GM21423 (cell line): ENCODE results near the gene NPTXR.
"Not testable (repeated sequence)": the region's sequence is repeated elsewhere in the genome, so short reads cannot be mapped to it uniquely, and the experiment has no call there.

ENCODE experiments used
- ATAC-seq: cut with Tn5 transposase; IDR thresholded peaks from one replicate; pipeline ENCODE4 v1.9.1; 2021; ENCODE audit warnings: mild to moderate bottlenecking, moderate library complexity; ENCODE audit not compliant: unreplicated experiment

The NPTXR gene

DNA sequence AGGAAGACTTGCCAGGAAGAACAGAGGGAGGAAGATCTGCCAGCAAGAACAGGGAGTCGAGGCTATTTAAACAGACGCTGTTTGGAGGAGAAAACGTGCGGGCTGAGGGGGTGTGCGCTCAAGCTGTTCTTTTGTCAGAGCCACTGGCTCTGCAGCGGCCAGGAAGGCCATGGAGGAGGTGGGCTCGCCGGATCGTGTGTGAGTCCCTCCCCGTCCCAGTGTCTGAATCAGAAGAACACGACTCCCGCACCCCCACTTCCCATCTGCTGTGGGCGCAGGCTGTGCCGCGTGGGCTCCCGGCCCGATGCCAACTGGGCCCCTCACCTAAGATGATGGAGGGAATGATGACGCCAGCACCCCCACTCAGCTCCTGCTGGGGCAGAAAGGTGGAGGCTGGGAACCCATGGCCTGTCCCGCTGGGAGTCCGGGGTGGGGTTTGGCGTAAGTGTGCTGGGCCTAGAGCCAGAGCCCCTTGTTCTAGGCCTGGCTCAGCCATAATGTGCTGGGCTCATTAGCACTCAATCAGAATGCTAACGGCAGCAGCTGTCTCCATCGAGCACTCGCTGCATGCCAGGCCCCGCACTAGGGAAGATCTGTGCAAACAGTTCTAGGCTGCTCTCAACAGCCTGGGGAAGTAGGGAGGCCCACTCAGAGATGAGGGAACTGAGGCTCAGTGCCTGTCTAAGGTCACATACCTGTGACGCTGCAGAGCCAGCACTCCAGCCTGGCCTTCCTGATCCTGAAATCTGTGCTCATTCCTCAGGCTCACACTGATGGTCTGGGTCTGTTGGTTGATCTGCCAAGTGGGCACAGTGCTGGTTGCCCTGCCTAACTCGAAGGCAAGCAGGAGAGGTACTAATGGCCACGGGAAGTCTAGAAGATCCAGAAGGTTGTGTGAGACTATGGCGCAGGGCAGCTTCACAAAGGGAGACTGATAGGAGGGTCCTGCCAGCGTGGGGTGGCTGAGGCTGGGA lies 11.5 kb downstream of the NPTXR start:
- ATAC-seq: no peak

DNA sequence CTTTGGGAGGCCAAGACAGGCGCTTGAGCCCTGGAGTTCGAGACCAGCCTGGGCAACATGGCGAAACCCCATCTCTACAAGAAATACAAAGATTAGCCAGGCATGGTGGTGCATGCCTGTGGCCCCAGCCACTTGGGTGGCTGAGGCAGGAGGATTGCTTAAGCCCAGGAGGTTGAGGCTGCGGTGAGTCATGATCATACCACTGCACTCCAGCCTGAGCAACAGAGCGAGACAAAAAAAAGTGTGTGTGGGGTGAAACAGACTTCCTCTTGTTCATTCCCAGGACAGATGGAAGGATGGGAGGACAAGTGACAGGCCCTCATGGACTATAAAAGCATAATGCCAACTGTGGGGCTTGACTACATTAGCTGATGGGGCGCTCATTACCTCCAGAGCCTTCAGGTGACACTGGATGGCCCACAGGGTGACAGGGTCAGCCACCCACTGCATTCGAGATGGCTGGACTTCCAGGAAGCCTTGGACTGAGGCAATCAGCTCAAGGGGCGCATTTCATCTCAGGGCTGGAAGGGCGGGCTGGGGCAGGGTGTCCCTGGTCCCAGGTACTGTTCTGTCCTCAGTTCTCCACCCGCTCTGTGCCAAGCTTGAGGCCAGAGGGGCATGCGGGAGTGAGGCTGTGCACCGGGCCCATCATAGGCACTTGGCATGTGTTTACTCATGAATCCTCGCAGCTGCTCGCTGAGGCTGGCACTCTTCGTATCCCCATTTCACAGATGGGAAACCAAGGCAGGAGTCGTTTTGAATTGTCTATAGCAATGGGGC lies 12.5 kb downstream of the NPTXR start:
- no peak for ATAC-seq

DNA sequence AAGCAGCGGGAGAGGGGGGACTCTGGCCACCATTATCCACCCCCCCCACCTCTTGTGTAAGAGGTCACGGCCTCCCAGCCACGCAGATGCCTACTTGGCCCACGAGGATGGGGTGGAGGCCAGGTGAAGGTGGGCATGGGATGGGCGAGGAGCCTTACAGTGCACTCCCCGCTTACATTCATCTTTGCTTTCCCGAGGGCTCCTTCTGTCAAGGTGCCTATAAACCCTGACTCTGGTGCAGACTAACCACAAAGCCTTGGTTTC lies 13.1 kb downstream of the NPTXR start:
- no peak for ATAC-seq

DNA sequence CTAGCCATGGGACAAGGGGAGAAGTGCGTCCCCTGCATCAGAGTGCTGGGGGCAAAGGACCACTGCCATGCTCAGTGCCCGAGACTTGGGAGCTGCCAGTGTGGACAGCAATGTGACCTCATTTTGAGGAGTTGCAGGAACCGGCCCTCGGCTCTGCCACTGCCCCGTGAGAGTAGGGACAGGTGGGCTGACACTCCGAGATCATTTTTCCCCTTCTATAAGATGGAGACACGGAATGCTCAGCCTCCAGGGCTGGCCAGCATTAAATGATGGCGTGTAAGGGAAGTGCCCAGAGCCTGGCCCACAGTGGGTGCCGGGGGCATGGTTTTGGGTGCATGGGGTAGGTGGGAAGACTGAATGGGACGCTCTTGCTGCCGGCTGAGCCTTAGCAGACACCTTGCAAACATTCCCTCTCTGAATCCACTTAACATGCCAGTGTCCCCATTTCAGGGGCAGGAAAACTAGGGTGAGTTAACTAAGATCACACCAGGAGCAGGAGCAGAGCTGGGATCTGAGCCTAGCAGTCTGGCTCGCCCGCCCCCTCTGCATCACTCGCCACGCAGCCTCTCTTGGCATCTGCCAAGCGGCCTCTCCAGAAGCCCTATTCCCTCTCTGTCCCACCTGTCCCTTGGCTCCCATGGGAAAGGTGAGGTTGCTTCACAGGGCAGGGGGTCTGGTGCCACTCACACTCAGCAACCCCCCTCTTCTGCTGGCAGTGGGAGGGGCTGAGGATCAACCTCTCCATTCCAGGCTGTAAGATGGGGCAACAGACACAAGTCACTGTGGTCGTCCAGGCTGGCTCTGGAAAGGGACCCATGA lies 13.6 kb downstream of the NPTXR start:
- no peak for ATAC-seq

- no peak for ATAC-seq
Observed at GRCh38 chr22:38829485-38829884, 14.3 kb downstream of the NPTXR start.

DNA sequence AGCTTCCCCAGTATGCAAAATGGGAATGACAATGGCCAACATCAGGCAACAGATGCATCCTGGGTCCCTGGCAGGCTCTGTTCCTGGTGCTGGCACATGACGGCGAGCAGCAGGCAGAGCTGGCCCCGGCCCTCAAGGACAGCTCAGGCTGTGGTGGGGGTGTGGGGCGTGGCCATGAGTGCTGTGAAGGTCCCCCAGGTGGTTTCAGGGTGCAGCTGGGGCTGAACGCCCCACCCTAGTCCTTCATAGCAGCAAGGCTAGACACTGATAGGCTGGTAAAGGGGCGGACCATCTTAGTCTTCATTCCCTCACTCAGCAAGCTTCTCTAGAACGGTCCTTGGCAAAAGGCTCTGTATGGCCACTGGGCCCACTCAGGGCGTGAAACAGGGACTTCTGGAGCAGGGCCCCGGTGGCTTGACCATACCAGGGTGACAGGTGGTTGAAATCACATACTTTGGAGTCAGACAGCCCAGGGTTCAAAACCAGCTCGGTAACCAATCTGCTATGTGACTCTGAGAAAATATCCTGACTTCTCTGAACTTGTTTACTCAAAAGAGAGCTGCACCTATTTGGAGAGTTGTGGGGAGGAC lies 15.1 kb downstream of the NPTXR start:
- ATAC-seq: no peak

GRCh38 chr22:38828191-38828590 lies 15.6 kb downstream of the NPTXR start:
- no peak for ATAC-seq

- no peak for ATAC-seq
Observed at GRCh38 chr22:38827510-38827909, 16.3 kb downstream of the NPTXR start.

DNA sequence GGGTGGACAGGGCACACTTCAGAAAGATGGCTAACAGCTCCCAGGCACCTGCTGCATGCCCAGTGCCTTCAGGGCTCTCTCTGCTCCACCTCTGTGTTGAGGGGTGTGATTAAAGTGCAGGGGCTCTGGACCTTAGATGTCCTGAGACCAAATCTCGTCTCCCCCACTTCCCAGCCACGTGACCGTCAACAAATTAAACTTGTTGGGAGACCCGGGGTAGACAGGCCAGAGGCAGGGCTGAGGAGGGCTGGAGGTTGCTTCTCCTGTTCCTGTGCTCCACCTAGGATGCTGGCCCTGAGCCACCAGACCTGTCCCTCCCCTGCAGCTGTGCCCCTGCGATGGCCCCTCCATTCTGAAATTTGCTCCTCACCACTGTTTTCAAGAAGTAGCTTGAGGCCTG lies 17.0 kb downstream of the NPTXR start:
- ATAC-seq: no peak

- no peak for ATAC-seq
Observed at GRCh38 chr22:38826386-38826785, 17.4 kb downstream of the NPTXR start.

DNA sequence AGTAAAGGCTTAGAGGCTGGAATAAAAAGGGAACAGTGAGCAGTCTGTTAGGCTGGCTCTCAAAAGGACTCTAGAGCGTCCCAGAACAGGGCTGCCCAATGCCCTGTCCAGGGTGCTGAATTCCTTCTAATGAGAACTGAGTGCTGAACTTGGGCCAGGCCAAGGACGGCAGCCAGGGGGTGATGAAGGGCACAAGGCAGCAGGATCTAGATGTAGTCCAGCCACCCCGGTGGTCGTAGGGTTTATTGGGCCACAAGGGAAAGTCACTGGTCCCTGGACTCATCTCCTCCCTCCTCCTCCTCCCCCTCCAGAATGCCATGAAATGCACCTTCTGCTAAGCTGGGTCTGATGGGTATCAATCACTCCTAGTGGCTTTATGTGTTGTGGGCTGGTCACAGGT lies 19.2 kb downstream of the NPTXR start:
- ATAC-seq: no peak

DNA sequence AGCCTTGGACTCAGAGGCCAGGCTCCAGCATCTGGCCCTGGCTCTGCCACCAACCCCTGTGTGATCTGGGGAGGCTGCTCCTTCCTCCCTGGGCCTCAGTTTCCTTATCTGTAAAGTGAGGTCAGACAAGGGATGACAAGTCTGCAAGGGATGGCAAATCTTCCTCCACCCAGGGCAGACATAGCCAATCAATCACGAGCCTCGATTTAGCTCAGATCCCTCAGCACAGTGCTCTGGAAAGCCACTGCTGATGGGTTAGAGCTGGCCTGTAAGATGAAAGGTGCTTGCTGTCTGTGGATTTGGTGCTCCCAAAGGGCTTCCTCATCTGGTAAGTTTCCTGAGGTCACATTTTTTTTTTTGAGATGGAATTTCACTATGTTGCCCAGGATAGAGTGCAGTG lies 20.2 kb downstream of the NPTXR start:
- no peak for ATAC-seq

GRCh38 chr22:38823076-38823475 lies 20.8 kb downstream of the NPTXR start:
- ATAC-seq: no peak

GRCh38 chr22:38820020-38820419 lies 23.8 kb downstream of the NPTXR start:
- ATAC-seq: no peak

DNA sequence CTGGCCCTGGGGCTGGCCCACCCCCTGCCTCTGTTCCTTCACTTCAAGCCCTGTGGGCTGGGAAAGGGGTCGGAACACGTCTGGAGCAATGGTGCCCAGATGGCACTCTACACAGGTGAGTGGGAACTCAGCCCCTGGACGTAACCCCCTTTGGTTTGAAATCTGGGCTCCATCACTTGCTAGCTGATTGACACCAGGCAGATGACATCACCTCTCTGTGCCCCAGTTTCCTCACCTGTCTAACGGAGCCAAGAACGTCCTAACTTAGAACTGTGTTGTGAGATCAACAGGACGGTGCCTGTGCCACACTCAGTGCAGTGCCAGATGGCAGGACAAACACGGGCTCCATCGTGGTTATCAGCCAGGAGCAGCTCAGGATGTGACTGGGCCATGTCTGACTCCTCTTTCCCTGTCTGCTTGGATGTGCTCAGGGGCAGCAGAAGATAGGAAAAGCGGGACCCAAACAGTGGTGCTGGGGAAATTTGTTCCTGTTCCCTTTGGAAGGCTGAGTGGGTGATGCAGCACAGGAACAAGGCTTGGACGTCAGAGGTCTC lies 24.4 kb downstream of the NPTXR start:
- ATAC-seq: no peak

DNA sequence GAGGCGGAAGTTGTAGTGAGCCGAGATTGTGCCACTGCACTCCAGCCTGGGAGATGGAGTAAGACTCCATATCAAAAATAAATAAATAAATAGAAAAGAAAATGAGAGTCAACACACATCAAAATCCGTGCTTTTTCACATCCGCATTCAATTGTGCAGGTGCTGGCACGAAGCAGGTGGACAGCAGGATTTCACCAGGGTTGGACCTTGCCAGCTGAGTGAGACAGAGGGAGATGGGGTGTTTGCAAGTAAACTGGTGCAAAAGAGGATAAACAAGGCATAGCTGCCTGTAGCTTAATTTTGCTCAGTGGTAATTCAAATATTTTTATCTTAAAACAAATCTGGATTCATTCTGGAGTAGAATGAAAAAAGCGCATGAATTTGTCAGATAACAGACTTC lies 26.6 kb downstream of the NPTXR start:
- no peak for ATAC-seq

- no peak for ATAC-seq
Observed at GRCh38 chr22:38815842-38816241, 28.0 kb downstream of the NPTXR start.

GRCh38 chr22:38811241-38811640 lies 32.6 kb downstream of the NPTXR start:
- ATAC-seq: no peak

GRCh38 chr22:38805041-38805593 lies 38.7 kb downstream of the NPTXR start:
- ATAC-seq: not testable (repeated sequence)

DNA sequence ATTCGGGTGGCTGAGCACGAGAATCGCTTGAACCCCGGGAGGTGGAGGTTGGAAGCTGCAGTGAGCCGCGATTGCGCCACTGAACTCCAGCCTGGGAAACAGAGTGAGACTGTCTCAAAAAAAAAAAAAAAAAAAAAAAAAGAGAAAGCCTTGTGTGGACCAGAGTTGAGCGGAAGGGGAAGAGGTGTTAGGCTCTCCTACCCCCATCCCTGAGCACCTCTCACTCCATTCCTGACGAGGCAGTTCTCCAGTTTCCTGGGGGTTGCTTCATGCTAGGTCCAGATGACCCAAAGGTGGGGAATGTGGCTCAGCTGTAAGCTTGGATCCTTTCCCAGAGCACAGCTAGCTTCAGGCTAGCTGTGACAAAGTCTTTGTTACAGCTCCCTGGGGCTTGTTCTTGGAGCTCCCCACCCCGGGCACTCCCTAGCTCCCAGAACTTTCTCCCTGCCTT lies 41.1 kb downstream of the NPTXR start:
- ATAC-seq: no peak
